GM21360 (cell line): ENCODE results near the gene CAMK2G.

Source experiments
- ATAC-seq: cut with Tn5 transposase; IDR thresholded peaks from one replicate; pipeline ENCODE4 v1.9.1; 2021; ENCODE audit warnings: mild to moderate bottlenecking, moderate library complexity; ENCODE audit not compliant: unreplicated experiment

CAMK2G gene

DNA sequence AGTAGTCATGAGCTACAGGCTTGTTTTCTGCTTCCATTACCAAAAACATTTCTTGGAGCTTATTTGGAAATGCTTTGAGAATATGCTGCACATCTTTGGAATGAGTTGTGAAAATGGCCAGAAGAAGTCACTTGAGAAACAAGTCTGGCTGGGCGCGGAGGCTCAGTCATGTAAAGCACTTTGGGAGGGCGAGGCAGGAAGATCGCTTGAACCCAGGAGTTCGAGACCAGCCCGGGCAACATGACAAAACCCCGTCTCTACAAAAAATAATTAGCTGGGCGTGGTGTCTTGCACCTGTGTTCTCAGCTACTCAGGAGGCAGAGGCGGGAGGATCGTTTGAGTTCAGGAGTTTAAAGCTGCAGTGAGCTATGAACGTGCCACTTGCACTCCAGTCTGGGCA, 93.4 kb downstream of the CAMK2G start:
- ATAC-seq: no peak

- no peak for ATAC-seq
These were observed 94.1 kb downstream of the CAMK2G start for GRCh38 chr10:73780301-73780700.

GRCh38 chr10:73779539-73780197, 94.7 kb downstream of the CAMK2G start:
- no peak for ATAC-seq

GRCh38 chr10:73779018-73779417, 95.3 kb downstream of the CAMK2G start:
- ATAC-seq: no peak

DNA sequence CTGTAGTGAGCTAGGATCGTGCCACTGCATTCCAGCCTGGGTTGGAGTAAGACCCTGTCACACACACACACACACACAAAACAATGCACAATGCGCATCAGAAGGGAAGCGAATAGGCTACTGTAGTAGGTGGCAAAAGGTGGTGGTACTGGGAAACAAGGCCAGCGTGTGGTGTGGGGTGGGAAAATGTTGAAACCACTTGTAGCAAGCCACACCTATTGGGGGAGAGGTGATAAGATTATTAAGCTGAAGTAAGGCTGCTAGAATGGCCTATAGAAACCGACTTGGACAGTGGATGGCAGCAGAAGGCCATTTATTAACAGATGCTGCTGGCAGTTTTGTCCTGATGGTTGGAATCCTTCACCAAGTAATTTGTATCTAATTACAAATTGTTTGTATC, 99.7 kb downstream of the CAMK2G start:
- no peak for ATAC-seq

DNA sequence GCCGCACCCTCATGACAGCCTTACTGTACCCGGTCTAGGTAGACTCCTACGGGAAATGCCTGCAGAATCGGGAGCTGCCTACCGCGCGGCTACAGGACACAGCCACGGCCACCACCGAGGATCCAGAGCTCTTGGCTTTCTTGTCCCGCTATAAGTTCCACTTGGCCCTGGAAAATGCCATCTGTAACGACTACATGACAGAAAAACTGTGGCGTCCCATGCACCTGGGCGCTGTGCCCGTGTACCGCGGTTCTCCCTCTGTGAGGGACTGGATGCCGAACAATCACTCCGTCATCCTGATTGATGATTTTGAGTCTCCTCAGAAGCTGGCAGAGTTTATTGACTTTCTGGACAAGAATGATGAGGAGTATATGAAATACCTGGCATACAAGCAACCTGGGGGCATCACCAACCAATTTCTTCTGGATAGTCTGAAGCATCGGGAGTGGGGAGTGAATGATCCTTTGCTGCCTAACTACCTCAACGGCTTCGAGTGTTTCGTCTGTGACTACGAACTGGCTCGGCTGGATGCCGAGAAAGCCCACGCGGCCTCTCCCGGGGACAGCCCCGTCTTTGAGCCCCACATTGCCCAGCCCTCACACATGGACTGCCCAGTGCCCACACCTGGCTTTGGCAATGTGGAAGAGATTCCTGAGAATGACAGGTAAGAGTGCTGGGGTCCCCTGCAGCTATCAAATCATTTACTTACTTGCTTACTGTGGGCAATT, 101.0 kb downstream of the CAMK2G start:
- ATAC-seq: no peak

GRCh38 chr10:73772281-73773151, 101.8 kb downstream of the CAMK2G start:
- peak; percentile 52 for ATAC-seq

DNA sequence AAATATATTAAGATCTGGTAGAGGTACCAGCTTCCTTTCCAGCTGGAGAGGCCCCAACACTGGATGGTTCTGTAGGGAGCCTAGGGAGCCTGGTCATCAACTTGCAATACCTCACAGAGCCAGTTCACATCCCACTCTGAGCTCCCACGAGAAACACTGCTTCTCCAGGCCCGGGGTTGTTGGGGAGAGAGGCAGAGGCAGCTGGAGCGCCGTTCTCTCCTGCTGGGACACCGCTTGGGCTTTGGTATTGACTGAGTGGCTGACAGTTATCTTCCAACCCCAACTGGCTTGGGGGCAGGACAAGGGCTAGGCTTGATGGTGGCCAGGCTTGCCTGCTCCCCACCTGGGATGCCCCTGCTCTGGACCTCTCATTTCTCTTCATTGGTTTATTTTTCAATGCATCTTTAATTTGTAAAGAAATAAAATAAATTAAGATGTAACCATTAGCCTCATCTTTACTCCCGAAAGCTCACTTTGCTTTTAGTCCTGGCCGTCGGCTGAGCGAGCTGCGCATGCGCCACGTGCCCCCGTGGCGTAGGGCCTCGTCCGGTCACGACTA, 102.6 kb downstream of the CAMK2G start:
- ATAC-seq: no peak

DNA sequence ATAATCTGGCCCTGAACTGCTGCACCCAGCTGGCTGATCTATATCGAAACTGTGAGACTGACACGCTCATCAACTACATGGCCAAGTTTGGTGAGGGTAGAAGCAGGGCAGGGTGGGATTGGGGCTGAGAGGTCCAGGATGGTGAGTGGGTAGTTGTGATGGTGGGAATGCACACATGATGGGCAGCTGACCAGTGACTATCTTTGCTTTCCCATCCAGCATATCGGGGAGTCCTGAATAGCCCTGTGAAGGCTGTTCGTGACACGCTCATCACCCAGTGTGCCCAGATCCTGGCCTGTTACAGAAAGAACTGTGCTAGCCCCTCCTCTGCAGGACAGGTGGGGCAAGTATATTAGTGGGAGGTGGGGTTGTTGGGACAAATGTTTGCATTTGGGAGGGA, 105.0 kb downstream of the CAMK2G start:
- peak; percentile 2 for ATAC-seq

DNA sequence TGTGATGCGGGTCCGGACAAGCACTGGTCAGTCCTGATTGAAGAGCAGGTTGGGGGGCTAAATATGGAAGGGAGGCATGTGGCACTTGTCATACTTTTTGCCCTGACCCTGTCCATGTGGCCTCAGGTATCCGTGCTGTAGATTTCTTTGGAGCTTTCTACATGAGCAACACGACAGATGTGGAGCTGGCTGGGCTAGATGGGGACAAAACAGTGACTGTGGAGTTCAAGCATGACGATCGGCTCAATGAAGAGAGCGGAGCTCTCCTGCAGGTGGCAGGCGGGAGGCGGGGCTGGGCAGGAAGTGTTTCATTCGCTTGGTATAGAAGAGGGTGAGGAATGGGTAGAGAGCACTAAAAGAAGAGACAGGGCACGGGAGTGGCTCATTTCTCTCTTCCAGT, 105.5 kb downstream of the CAMK2G start:
- peak; percentile 33 for ATAC-seq

- ATAC-seq: no peak
These were observed 109.3 kb downstream of the CAMK2G start for GRCh38 chr10:73765066-73765465.

DNA sequence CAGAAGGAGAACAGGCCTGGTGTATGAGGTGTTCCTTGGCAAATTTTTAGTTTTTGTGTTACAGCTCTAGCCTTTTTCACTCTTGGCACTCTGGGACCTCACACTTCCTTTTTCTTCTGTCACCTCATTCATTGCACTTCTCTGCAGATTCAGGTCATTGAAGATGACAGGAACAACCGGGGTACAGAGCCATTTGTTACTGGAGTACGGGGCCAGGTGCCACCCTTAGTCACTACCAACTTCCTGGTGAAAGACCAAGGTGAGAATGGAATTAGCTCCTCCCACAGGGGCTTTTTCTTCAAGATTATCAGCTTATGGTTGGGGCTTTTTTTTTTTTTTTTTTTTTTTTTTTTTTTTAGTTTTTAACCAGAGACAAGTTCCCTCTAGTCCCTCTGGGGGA, 111.0 kb downstream of the CAMK2G start:
- no peak for ATAC-seq

DNA sequence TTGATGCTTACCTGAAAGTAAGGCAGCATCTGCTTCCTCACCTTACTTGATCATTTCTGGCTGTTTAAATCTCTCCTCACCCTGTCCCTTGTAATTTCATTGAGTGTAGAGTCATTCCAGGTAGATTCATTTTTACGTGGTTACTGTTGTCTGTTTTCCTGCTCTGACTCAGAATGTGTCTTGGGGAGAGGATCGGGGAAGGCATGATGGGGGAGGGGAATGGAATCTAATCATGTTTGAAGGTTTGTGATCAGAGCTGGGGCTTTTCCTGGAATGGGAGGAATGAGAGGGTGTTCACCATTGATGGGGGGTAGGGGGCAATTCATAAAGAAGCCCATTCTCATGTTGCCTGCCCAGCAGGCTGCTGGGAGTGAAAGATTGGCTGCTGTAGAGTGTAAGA, 111.4 kb downstream of the CAMK2G start:
- no peak for ATAC-seq
